Ovary (tissue), 3 donors: ENCODE measurements around the gene PRRC1.

Experiments used
- EP300 ChIP-seq: sonication (generic); formaldehyde crosslinking; IDR thresholded peaks from one replicate; pipeline ENCODE4 v1.6.1; 2017; ENCODE audit warnings: antibody characterized with exemption
- POLR2A ChIP-seq: fragments of 450-650 bp; IDR thresholded peaks from one replicate; pipeline ENCODE4 v1.6.1; 2017; ENCODE audit warnings: antibody characterized with exemption, mild to moderate bottlenecking, moderate library complexity
- TF ChIP-seq, protein P1 (sequence below), 3 donors: fragments of 450-650 bp in 2 of 3; fragments of 200-600 bp in 1 of 3; IDR thresholded peaks; one replicate each; pipeline versions ENCODE4 v1.5.1 to v1.8.0; 2016 to 2022; ENCODE audit warnings: antibody characterized with exemption in 3 of 3, mild to moderate bottlenecking in 1 of 3
- donor health status: DM: no; HTN: no; CAD: no.

DNA sequence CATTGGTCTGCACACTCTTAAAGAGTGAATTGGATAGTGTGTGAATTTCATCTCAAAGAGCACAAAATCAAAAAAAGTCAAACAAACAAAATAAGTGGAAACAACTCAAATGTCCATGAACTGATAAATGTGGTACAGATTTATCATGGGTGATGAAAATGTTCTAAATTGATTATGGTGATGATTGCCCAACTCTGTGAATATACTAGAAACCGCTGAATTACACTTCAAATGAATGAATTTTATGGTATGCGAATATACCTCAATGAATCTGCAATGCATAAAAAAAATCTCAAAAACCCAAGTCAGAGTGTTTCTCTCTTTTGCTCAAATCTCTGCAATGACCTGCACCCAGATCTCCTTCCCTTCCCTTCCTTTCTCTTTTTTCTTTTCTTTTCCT, 64.0 kb downstream of the PRRC1 start:
- TF ChIP-seq, protein P1, sequence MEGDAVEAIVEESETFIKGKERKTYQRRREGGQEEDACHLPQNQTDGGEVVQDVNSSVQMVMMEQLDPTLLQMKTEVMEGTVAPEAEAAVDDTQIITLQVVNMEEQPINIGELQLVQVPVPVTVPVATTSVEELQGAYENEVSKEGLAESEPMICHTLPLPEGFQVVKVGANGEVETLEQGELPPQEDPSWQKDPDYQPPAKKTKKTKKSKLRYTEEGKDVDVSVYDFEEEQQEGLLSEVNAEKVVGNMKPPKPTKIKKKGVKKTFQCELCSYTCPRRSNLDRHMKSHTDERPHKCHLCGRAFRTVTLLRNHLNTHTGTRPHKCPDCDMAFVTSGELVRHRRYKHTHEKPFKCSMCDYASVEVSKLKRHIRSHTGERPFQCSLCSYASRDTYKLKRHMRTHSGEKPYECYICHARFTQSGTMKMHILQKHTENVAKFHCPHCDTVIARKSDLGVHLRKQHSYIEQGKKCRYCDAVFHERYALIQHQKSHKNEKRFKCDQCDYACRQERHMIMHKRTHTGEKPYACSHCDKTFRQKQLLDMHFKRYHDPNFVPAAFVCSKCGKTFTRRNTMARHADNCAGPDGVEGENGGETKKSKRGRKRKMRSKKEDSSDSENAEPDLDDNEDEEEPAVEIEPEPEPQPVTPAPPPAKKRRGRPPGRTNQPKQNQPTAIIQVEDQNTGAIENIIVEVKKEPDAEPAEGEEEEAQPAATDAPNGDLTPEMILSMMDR (IDR thresholded peaks at IDR 0.05), result no peak
- no peak for TF ChIP-seq EP300
- TF ChIP-seq POLR2A, result no peak
